Measurements from ENCODE around the gene INHA. TPM values are rescaled to one million over a fixed set of nuclear protein-coding genes. Genes with fewer than 3 reads are reported as not detected.

Gene INHA
- total RNA-seq, 1 experiment from 2014 or later, result 0.31 TPM

GRCh38 chr2:219524817-219525216, 47.3 kb upstream of the INHA start:
- Mint-ChIP-seq H3K4me3 (no peak overlapping the region), H3K27me3 (ENCODE audit: low read depth) (peaks cover 54% of the 10 kb centered on the region), H3K36me3 (ENCODE audit: insufficient read depth in 1 of 3, low read depth in 3 of 3) (no peaks in the 10 kb centered on the region), H3K4me1 (peaks cover 53 to 65% of the 10 kb centered on the region in 2 experiments), H3K9me3 (no peaks in the 10 kb centered on the region), H3K27ac (no peak overlapping the region)
- WGBS (ENCODE audit: extremely low coverage, insufficient read length, low lambda C conversion rate), result no CpG with 5 or more reads among the region's 2 CpGs
- no peak overlapping the region for H2BK12ac ChIP-seq (ENCODE audit: insufficient read length, low read depth, low read length)
- H3K4me1 ChIP-seq (ENCODE audit: insufficient read depth, low read length), result peaks cover 3% of the 10 kb centered on the region; the same call in 1 of the 2 replicates
- H2AK5ac ChIP-seq (ENCODE audit: insufficient read length, low read length), result no peak overlapping the region
- no peak overlapping the region for H3K23ac ChIP-seq (ENCODE audit: insufficient read length, low read depth, low read length)
- H2BK20ac ChIP-seq (ENCODE audit: low read depth, low read length, poor library complexity, severe bottlenecking), result no peak overlapping the region
- no peak for TF ChIP-seq CTCF (conservative IDR thresholded peaks at IDR 0.05)
- no peaks in the 10 kb centered on the region for H3K9me3 ChIP-seq (ENCODE audit: control insufficient read depth, low read depth, low read length)
- no peaks in the 10 kb centered on the region for H3K79me1 ChIP-seq (ENCODE audit: insufficient read depth, low read depth, low read length, poor library complexity, severe bottlenecking)
- no peak overlapping the region for H2BK15ac ChIP-seq (ENCODE audit: low read depth, low read length)
- H4K8ac ChIP-seq (replicated peaks; ENCODE audit: insufficient read length, low read depth, low read length), result no peak overlapping the region
- no peak overlapping the region for H4K91ac ChIP-seq (ENCODE audit: insufficient read length, low read depth, low read length)
- no peak overlapping the region for H3K27ac ChIP-seq (ENCODE audit: insufficient read length, low read depth, low read length)
- H4K20me1 ChIP-seq (ENCODE audit: control insufficient read depth, insufficient read depth, insufficient read length), result no peaks in the 10 kb centered on the region
- H3K4me2 ChIP-seq (ENCODE audit: insufficient read depth, insufficient read length, low read length), result no peak overlapping the region
- H3K23me2 ChIP-seq (ENCODE audit: insufficient read length, low read depth, low read length, poor library complexity, severe bottlenecking), result peaks cover 4% of the 10 kb centered on the region
- no peak overlapping the region for H2BK5ac ChIP-seq (ENCODE audit: insufficient read length, low read length)
- no peak overlapping the region for H2BK120ac ChIP-seq (ENCODE audit: low read depth, low read length, poor library complexity, severe bottlenecking)
- H3K18ac ChIP-seq (ENCODE audit: insufficient read length, low read depth, low read length), result no peak overlapping the region
- no peak overlapping the region for H4K5ac ChIP-seq (ENCODE audit: insufficient read length, low read depth, low read length)
- no peak overlapping the region for H2AFZ ChIP-seq (ENCODE audit: low read length)
- H3T11ph ChIP-seq (ENCODE audit: low read length), result no peak overlapping the region
- H3K27me3 ChIP-seq (ENCODE audit: insufficient read depth, low read length), result no peaks in the 10 kb centered on the region; the same call in 1 of the 2 replicates
- H3K56ac ChIP-seq (ENCODE audit: insufficient read length, low read depth, low read length), result no peak overlapping the region
- H3K4ac ChIP-seq (ENCODE audit: low read depth, low read length), result no peak overlapping the region
- no peak overlapping the region for H3K9ac ChIP-seq (ENCODE audit: extremely low read depth, insufficient read length, low read length)
- DNase-seq, result no peak
- H3K79me2 ChIP-seq (ENCODE audit: insufficient read depth, low read length), result no peaks in the 10 kb centered on the region
- H3K14ac ChIP-seq (ENCODE audit: insufficient read depth, low read length), result no peak overlapping the region
